Effector CD4-positive, alpha-beta T cell (primary cell): ENCODE results near the gene ARHGAP23.
"Not testable (repeated sequence)": the region's sequence is repeated elsewhere in the genome, so short reads cannot be mapped to it uniquely, and the experiment has no call there.

Source experiments
- DNase-seq: peaks from one replicate; pipeline ENCODE4 v3.0.0-alpha.2; 2020

Gene ARHGAP23

DNA sequence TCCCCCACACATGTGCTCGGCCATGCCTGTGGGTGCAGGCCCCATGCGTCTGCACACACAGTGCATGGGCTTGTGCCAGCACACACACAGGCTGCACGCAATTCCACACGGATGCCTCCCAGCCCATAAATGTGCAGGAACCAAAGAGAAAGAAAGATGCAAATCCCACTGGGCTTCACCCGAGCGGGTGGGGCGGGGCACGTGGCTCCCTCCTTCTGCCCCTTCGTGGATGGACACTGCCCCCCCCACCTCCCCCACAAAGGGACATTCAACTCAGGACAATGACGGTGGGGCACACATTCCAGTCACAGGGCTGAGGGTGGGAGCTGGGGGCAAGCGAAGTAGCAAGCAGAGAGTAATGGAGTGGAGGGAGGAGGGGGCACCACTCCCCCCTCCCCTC, 102.6 kb downstream of the ARHGAP23 start:
- DNase-seq, result not testable (repeated sequence)

DNA sequence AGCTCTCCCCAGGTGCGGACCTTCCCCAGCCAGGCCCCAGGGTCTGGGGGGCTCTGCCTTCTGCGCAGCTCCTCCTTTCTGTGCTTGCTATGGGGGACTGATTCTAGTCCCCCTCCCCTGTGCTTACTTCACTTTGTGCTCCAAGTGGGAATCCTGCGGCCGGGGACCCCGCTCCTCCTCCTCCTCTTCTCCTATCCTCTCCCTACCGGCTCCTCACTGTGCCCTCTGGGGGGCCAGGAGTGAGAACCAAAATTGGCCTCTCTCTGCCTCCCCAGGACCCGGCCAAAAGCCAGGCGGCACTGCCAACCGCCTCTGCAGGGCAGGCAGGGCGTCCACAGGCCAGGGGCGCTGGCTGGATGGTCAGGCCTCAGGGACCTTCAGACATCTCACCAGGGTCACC, 103.5 kb downstream of the ARHGAP23 start:
- not testable (repeated sequence) for DNase-seq

DNA sequence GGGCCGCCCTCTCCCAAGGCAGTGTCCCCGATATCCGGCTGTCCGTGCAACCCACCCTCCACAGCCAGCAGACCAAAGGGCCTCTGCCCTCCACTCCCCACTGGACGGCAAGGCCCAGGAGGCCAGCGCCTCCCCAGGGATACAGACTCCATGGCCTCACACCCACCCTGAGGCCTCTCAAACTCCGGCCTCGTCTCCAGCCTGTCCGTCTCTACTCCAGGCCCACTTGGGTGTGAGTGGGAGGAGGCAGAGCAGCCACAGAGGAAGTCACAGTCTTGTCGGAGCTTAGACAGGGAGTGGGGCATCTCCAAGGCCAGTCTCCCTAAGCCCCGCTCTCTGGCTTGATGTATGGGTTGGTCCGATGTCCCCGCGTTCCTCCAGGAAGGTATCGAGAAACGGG, 104.2 kb downstream of the ARHGAP23 start:
- no peak for DNase-seq

DNA sequence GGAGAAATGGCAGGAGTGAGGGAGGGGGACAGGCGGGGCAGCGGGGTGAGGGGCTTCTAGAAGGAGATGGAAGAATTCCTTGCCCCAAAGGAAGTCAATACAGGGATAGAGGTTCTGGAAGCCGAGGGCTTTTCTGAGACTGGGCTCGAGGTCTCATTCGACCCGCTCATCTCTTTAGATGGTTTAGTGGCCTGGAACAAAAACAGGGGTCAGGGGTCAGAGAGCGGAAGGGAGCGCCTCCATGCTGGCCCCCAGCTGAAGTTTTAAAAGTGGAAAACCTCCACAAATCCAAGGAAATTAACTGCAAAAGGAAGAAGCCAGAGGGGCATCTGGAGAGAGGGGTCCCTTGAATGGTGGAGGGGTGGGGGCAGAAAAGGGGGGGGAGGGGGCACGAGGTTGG, 105.0 kb downstream of the ARHGAP23 start:
- DNase-seq, result no peak

DNA sequence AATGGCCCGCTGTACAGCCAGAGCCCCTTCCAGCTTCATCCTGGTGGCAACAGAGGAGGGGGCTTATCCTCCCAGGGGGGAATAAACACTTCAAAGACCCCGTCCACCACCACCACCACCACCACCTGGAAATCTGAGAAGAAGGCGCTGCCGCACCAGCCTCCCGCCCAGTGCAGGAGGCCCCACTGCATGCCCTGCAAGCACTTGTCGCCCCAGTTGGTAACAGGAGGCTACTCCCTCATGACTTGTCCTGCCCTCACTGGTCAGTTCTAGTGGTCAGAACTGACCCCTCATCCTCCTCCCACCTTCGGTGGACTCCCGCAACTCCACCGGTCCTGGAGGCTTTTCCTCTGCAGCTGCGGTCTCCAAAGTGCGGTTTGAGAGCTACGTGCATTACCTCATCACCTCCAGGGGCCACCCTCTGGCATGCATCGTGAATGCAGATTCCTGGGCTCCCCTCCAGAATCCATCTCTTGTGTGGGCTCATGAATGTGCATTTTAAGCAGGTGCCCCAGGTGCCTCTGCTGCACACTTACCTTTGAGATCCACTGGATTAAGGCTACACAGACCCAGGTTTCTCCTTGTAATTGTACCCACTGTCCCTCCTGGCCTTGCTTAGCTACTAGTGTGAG, 105.7 kb downstream of the ARHGAP23 start:
- DNase-seq, result no peak

DNA sequence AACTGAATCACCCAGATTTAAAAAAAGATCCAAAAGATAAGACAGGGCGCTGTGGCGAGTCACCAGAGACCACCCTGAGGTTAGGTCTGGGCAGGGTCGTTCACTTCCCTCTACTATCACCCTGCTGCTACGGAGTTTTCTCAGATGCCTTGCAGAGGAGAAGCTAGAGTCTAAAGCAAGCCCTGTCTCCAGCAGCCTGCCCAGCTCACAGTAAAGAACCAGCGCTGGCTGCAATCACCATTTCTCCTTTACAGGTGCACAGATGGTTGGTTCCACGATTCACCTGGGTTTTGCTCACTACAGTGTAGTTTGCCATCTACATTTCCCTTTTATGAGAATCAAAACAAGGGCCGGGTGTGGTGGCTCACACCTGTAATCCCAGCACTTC, 106.2 kb downstream of the ARHGAP23 start:
- no peak for DNase-seq

DNA sequence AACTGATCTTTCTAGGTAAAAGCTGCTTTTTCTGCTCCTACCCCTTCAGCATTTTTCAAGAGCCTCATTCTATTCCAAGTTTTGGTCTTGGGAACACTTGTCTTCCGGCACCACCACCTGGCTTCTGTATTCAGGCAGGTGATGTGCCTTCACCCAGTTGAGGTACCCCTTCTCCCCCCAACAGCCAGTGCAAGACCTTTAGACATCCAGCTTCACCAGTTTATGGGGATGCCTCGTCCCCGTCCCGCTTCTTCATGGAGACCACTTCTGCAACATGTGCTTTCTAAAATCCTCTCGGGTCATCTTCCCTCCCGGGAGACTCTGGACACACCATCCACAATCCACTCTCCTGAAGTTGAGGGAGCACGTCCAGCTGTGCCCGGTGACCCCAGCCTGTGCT, 107.6 kb downstream of the ARHGAP23 start:
- no peak for DNase-seq

DNA sequence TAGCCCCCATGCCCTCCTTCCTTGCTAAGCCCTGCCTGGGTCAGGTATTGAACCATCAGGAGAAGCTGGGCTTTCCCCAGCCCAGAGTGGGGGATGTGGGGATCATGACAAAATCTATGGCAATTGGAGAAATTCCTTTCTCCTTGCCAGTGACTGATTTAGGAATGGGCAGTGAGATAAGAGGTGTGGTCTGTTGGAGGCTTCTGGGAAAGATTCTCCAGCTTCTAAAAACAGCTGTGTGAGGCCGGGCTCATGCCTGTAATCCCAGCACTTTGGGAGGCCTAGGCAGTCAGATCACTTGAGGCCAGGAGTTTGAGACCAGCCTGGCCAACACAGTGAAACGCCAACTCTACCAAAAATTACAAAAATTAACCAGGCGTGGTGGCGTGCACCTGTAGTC, 108.4 kb downstream of the ARHGAP23 start:
- DNase-seq, result no peak

DNA sequence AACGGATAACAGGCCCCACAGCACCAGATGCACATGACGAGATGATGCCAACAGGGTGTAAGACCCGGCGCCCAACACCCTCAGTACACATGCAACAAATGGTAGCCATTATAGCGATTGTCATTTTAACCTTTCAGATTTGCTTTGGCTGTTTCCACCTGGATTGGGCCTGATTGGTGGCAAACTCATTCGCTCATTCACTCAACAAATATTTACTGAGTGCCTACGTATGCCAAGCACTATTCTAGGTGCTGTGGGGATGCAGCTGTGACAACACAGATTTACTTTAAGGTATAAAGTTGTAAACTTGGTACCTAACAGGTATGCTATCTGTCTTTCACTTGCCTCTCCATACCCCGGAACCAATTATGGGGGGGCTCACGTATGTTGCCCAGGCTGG, 110.6 kb downstream of the ARHGAP23 start:
- no peak for DNase-seq

DNA sequence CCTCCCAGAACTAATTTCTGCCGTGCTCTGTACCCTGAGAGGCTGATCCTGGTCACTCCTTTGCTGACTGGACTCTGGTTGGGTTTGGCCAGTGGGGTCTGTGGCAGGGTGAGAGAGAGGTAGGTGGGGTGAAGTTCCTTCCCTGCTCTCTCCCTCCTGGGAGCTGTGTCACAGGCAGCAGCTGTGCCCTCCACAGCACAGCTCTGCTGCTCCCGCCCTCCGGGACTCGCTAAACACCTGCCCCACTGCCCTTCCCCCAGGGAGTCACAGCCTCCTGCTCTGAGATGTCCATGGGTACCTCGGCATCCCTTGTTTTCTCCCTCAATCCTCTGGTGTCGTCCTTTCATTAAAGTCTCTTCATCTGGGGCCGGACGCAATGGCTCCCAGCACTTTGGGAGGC, 111.1 kb downstream of the ARHGAP23 start:
- DNase-seq, result no peak

DNA sequence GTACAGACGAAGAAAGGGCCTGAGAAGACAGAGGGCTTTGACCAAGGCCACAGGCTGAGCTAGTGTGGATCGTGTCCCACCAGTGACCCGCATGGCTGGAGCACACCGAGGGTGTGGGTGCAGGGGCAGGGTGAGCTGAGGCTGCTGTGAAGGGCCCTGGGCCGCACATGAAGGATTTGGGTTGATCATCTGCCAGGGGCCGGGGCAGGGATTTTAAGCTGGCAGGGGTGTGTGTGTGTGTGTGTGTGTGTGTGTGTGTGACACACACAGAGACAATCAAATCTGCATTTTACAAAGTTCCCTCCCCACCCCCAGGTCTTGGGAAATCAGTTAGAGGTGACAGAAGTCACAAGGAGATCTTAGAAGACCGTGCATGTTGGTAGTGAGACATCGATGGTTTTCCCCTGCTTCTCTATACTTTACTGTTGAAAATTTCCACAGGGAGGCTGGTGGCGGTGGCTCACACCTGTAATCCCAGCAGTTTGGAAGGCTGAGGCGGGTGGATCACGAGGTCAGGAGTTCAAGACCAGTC, 112.3 kb downstream of the ARHGAP23 start:
- DNase-seq, result no peak

DNA sequence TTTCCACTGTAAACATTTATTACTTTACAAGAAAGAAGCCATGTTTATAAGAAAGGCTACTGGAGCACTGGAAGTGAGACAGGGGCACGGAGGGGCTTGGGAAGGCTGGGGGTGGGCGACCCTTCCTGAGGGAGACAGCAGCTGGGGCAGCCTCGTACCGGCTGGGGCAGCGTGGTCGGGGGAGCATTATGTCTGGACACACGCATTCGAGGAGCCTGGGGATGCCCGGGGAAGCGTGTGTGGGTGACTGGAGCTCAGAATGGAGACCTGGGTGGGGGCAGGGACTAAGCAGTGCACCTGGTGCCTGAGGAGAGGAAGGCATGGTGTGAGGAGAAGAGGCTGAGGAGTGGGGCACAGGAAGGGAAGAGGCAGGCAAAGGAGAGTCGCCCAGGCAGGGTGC, 113.0 kb downstream of the ARHGAP23 start:
- DNase-seq, result no peak

DNA sequence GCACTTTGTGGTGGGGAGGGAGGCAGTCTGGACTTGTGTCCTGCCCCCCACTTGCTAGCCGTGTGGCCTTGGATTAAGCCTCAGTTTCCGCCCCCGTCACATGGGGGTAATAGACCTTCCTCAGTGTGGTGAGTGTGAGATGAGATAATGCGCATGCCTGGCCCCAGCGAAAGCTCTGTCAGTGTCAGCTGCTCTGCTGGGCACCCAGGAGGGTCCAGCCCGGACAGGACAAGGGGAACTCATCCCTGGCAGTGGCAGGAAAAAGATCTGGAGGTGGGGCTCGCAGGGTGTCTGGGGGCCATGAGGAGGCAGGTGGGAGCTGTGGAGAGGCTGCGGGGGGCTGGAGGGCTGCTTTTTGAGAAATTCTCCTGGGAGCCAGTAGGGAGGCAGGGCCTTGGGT, 114.0 kb downstream of the ARHGAP23 start:
- no peak for DNase-seq

DNA sequence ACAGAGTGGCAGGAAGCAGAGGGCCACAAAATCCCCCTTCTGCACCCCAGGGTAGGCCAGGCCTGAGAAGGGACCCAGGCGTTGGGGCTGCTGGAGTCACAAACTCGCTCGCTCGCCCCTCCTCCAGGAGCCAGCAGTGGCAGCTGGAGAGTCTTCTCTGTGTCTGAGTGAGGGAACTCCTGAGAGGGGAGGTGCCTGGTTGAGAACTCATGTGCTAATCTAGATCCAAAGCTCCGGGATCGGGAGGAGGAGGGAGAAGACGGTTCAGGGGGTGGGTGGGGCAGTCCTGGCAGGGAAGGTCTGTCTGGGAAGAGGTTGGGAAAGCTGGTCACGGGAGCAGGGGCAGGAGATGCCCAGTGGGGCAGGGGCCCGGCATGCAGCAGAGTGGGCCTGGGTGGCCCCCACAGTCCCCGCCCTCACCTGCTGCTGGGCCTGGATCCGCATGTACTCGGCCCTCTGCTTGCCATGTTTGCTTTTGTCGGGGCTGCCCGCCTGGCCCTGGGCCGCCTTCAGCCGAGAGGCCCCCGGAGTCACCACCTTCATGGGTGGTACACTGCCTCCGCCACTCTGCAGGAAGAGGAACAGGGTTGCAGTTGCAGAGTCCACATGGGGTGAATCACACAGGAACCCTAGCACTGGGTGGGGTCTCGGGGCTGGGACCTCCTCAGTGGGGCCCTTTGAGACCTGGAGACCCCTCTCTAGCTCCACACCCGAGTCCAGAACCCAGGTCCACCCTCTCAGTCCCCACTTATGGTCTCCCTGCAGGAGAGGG, 115.3 kb downstream of the ARHGAP23 start:
- DNase-seq, result no peak

DNA sequence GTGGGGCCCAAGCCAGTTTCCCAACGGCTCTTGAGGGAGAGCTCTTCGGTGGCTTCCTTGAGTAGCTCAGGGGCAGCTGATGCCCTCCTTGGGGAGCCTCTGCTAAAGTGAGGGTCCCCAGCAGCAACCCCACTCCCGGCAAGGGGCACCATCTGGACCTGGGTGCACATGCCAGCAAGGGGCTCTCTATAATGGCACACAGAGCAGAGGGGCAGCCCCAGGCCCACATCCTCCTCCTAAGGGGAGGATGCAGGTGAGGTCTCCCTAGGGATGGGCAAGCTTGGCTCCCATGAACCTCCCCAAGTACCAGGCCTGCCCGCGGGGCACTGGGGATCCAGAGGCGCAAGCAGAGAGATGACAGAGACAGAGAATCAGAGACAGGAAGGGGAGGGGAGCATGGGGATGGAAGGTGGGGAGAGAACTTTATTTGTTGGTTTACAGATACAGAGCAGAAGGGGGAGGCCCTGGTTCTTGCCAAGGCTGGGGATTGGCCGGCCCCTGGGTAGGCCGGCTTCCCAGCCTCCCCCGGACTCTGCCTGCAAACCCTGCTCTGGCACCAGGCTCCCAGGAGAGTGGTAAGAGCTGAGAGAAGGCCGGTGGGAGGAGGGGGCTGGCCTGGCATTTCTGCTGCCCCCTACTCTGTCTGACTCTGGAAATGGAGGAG, 116.0 kb downstream of the ARHGAP23 start:
- DNase-seq, result no peak

DNA sequence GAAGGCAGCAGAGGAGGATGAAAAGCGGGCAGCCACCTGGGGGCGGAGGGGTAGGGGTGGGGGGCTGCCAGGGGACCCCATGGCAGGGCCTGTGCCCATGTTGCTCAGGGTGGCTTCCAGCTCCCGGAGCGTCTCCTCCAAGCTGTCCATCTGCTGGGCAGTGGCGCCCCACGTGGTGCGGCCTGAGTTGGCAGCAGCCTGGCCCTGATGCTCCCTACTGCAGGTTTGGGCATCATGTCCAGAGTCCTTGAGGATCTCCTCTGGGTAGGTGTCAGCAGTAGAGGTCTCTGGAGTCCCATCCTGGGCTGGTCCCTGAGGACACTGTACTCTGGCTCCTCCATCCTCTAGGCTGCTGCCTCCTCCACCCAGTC, 116.6 kb downstream of the ARHGAP23 start:
- DNase-seq, result no peak

DNA sequence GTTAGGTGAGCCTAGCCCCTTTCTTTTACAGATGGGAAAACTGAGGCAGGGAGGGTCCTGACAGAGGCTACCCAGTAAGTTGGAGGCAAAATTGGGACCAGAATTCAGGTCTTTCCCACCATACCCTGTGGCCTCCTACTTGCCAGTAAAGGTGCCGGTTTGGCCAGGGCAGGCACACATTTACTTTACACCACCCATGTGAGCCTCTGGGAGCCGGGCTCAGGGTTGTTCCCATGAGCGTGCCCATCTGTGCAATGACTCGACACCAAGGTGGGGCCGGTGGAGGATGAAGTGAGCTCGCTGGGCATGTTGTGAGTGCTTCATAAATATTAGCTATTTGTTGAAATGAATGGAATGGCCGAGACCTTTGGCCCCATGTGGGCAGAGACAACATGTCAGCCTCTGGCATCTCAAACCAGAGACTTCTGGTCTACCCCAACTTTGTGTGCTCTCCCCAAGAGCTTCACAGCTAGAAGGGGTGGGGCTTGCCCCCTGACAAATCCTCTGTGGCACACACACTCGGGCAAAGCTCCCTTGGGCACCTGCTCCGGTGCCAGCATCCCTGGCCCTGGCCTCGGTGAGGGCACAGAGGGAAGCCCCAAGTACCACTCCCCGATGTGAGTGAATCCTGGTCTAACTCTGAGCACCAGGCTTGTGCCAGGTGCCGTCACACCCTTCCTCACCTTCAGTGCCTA, 117.4 kb downstream of the ARHGAP23 start:
- no peak for DNase-seq

DNA sequence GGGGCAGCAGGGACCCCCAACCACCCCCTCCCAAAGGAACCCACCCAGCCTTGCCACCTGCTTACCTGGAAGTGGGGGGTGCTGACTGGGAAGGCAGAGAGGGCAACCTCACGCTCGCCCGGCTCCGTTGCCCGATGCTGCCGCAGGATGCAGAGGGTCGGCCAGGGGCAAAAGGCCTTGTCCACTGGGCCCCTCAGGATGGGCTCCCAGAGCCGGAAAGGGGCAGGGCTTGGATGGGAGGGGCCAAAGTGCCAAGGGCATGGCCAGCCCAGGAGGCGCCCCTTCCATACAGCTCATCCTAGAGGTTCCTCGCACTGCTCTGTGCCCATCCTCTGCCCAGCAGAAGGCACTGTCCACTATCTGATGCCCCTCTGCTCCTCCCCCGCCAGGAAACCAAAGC, 118.1 kb downstream of the ARHGAP23 start:
- DNase-seq, result no peak

DNA sequence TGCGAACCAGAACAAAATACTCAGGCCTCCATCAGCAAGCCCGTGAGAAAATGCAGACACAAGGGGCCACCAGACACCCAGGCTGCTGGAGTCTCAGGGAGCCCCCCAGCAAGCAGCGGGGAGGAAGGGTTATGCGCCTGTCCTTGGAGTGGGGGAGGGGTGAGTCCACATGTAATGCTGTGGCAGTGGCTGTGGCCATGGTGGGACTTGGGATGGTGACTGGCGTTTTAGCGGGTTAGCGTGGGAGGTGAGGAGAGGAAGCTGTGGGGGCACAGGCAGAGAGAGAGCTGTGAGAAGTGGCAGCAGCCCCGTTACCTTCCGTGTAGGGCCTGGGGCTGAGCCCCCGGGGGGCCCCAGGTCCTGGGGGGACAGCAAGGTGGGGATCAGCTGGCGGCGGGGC, 119.2 kb downstream of the ARHGAP23 start:
- no peak for DNase-seq

DNA sequence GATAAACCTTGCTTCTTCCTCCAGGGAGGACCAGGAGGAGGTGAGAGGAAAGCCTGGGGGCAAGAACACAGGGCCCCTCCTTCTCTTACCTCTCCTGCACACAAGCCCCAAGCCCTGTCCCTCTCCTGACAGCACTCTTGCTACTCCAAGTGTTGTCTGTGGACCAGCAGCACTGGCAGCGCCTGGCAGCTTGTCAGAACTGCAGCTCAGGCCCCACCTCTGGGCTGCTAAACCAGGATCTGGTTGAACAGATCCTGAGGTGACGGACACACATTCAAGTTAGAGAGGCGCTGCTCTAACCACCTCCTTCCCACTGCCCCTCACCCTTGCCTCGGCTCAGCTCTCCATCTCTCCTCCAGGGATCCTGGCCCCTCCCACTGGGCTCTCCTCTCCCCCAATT, 121.0 kb downstream of the ARHGAP23 start:
- no peak for DNase-seq

DNA sequence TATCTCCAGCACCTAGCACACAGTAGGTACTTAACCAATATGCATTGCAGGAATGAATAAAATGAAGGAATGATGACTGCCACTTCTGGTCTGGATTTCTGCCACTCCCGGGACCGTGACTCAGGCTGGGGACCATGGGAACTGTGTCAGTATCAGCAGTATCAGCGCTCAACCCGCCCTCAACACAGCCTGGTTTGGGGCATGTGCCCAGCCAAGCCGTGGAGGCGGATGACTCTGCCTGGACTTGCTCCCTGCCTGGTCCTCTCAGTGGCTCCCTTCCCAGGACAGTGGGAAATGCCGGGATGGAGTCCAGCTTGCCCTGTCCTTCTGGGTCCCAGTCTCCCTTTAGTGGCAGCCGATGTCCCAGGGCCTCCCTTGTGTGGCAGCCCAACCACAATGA, 122.4 kb downstream of the ARHGAP23 start:
- no peak for DNase-seq

DNA sequence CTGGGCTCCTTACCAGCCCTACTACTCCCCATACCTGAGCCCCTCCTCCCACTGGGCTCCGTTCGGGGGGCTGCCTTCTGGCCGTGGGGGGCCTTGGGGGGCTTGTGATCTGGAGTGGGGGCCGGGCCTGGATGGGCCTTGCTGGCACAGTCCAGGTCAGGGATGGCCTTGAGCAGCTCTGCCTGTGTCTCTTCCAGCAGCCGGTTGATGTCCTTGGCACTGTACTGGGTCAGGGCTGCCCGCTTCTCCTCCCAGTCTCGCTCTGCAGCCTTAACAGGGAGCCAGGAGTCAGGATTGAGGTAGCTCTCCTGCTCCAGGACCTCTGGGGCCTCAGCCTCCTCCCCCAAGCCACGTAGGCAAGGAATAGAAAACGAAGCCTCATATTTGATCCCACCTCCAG, 122.9 kb downstream of the ARHGAP23 start:
- no peak for DNase-seq

DNA sequence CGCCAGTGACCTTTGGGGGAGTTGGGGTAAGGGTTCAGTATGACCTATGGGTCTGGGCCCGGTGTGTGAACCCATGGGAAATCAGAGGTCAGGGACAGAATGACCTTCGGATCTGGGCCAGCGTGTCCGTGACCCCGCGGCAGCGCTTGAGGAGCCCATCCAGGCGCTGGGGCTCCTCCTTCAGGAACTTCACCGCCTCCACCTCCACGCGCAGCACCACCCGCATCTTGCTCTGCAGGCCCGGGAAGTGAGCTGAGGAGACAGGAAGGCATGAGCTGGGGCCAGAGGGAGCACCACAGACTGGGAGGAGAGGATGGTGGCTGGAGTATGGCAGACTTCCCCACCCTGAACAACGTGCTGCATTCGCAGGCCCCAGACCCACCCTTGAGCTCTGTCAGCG, 124.1 kb downstream of the ARHGAP23 start:
- DNase-seq, result no peak
